ENCODE measurements around the gene C19orf53. TPM values are rescaled to one million over a fixed set of nuclear protein-coding genes. Genes with fewer than 3 reads are reported as not detected.

C19orf53 gene
- total RNA-seq = 184 and 219 TPM in 2 replicates

DNA sequence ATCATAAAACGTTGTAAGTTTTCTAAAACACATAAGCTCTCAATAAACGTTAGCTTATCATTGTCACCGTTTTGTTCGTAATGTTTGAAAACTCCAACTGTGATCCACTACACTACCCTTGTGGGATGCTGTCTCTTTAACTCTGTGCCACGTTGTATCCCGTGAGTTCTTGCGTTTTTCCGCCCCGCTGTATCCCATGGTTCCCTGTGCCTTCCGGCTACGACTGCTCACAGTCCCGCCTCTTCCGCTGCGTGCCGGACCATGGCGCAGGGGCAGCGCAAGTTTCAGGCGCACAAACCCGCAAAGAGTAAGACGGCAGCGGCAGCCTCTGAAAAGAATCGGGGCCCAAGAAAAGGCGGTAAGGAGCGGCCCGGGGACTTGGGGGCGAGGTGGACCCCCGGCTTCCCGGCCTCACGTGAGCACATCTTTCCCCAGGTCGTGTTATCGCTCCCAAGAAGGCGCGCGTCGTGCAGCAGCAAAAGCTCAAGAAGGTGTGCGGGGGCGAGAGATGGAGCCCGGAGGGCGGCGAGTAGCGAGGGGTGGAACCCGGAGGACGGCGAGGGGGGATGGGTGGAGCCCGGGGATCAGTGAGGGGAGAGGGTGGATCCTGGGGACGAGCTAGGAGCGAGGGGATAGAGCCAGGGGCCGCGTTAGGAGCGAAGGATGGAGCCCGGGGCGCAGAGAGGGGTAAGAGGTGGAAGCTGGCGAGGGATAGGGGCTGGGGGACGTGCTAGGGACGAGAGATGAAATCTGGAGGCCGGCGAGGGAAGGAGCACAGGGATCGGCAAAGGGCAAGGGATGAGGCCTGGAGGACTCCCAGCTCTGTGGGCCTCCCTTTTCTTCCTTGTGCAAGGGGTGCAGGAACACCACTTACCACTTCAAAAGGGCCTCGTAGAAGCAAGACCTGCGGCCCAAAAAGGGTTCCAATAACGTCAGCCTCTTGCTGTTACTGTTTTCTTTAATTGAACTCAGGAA, at the start of gene C19orf53:
C19orf53 (plus strand) TSS at position 240 of the 975 bp plus-strand sequence; CDS start at position 262, 22 bp downstream.

GRCh38 chr19:13764101-13764807, 10.0 kb upstream of the C19orf53 start, which contains the start of gene MRI1:
Gene MRI1 (plus strand): TSS chr19:13764522. CDS start chr19:13764589, 67 bp downstream.

DNA sequence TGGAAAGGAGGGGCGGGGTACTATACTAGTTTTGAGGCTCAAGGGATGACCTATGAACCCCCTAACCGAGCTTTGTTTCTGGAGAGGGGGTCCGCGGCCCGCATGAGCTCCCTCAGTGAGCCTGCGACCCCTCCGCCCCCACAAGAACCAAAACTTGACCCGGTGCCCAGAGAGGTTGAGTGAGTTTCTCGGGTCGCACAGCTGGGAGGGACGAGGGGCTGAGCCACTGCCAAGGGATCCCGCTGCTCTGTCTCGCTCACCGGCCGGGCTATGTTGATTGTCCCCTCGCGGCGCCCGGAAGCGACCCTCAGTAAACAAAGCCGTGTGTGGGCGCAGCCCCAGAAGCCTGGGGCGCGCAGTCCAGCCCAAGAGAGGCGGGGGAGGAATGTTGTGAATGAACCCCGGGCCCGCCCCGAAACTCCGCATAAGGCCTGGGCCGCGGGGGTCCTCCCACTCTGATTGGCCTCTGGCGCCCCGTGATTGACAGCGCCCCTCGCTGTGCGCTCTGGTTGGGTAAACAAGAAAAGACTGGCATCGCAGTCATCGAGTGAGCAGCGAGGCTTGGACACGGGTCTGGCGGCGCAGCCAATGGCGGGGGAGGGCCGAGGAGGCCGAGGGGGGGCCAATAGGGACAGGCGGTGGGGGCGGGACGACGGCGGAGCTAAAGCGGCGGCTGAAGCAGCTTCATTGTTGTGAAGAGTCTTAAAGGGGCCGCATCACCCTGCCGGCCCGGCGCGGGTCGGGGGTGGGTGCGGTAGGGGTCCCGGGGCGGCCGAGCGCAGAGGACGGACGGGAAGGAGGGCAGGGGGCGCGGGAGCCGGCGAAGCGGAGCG, 20.7 kb downstream of the C19orf53 start, which contains the start of gene ZSWIM4:
ZSWIM4 (plus strand) TSS at position 687 of the 833 bp plus-strand sequence. CDS start 206 bp downstream, outside the sequence.

Other genes with a start within 250 kb of the C19orf53 start
- 37.5 and 41.3 TPM in 2 replicates for gene MRI1, start 9.9 kb upstream of the C19orf53 start, total RNA-seq
- 2.9 and 3.5 TPM in 2 replicates for gene ZSWIM4, start 21.0 kb downstream of the C19orf53 start, total RNA-seq
- not detected in 2 replicates for gene NANOS3, start 102.7 kb downstream of the C19orf53 start, total RNA-seq
- gene BRME1, start 131.7 kb downstream of the C19orf53 start, total RNA-seq = under 0.01 TPM in 1 of 2 replicates, not detected in the other
- gene CC2D1A, start 131.7 kb downstream of the C19orf53 start, total RNA-seq = 24.1 and 37.2 TPM in 2 replicates
- gene PODNL1, start 164.0 kb downstream of the C19orf53 start, total RNA-seq = 0.29 and 8.9 TPM in 2 replicates
- 20.7 and 34.3 TPM in 2 replicates for gene DCAF15, start 178.1 kb downstream of the C19orf53 start, total RNA-seq
- 3.7 and 6.7 TPM in 2 replicates for gene RFX1, start 231.9 kb downstream of the C19orf53 start, total RNA-seq

All from myometrial cell (primary cell).